Rectal smooth muscle tissue (tissue), 1 donor: ENCODE measurements around the gene KLHL13.
"Not testable (repeated sequence)": the region's sequence is repeated elsewhere in the genome, so short reads cannot be mapped to it uniquely, and the experiment has no call there.

Experiments
- H3K27ac ChIP-seq: one replicate; pipeline ENCODE4 v1.7.0; 2013; ENCODE audit warnings: low read depth, low read length, inconsistent platforms
- H3K27me3 ChIP-seq: one replicate; pipeline ENCODE4 v1.7.0; 2013; ENCODE audit warnings: low read length; ENCODE audit not compliant: control insufficient read depth, insufficient read depth
- H3K36me3 ChIP-seq: one replicate; pipeline ENCODE4 v1.7.0; 2013; ENCODE audit warnings: low read length; ENCODE audit not compliant: control insufficient read depth, insufficient read depth
- H3K4me1 ChIP-seq: one replicate; pipeline ENCODE4 v1.7.0; 2013; ENCODE audit warnings: low read length; ENCODE audit not compliant: control insufficient read depth, insufficient read depth
- H3K4me3 ChIP-seq: one replicate; pipeline ENCODE4 v1.7.0; 2013; ENCODE audit warnings: low read length
- H3K9ac ChIP-seq: one replicate; pipeline ENCODE4 v1.7.0; 2013; ENCODE audit warnings: low read length

Gene KLHL13, protein sequence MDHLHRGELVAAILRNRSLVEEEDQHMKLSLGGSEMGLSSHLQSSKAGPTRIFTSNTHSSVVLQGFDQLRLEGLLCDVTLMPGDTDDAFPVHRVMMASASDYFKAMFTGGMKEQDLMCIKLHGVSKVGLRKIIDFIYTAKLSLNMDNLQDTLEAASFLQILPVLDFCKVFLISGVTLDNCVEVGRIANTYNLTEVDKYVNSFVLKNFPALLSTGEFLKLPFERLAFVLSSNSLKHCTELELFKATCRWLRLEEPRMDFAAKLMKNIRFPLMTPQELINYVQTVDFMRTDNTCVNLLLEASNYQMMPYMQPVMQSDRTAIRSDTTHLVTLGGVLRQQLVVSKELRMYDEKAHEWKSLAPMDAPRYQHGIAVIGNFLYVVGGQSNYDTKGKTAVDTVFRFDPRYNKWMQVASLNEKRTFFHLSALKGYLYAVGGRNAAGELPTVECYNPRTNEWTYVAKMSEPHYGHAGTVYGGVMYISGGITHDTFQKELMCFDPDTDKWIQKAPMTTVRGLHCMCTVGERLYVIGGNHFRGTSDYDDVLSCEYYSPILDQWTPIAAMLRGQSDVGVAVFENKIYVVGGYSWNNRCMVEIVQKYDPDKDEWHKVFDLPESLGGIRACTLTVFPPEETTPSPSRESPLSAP

DNA sequence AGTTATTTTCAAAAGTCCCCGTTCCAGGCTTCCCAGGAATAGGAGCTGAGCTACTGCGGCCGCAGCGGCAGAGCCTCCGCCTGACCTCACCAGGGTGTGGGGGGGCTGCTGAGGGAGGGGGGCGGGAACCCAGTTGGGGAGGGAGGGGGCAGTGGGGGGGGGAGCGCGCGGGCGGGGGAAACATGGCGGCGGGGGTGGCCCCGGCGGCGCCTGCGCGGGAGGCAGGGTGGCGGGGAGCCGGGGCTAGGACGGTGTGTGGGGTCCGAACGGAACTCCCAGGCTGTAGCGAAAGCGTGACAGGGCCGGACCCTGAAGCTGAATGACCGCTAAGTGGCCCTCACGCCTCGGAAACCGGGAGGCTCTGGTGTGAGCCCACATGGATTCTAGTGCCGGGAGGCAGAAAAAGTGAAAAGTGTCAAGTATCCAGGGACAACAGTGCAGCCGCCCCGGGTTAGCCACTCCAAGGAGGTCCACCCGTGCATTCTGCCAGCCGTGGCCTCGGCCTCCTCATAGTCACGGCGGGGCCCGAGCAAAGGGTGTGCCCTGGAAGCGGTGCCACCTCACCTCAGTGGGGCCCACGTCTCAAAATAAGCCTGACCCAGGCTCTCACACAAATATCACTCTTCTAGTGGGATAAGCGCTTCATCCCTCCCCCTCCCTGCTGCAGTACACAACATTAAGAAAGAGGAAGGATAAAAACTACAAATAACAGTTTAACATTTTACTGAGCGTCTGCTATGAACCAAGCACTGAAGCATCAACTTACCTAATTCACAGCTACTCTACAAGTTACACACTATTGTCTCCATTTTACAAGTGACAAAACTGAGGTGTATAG is at the start of gene KLHL13:
KLHL13 (minus strand) TSS at position 98 of the 838 bp plus-strand sequence. CDS start 88,337 bp downstream, outside the sequence.
- Histone ChIP-seq H3K4me1 (no peaks in the 10 kb centered on the region), H3K9ac (peak within 1 kb of the TSS; percentile 34)

DNA sequence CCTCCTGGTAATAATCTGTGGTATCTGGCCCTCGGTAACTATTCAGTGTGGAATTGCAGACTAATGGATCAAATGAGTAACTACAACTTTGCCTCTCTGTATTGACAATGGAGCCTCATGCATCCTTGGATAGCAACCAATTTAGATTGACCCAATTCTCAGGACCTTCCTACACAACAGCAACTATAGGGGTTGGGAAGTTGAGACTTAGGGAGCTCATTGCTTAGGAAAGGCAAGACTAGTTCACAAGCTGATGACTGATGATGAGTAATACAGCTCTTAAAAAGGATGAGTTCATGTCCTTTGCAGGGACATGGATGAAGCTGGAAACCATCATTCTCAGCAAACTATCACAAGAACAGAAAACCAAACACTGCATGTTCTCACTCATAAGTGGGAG is 47.5 kb upstream of the KLHL13 start:
- Histone ChIP-seq H3K27me3 (no peaks in the 10 kb centered on the region), H3K27ac (no peak overlapping the region), H3K9ac (no peak overlapping the region), H3K4me1 (no peaks in the 10 kb centered on the region), H3K36me3 (no peaks in the 10 kb centered on the region), H3K4me3 (no peak overlapping the region)

More for the DNA sequence above, at the start of gene KLHL13:
- H3K27ac ChIP-seq: peak within 1 kb of the TSS; percentile 64
- H3K27me3 ChIP-seq: no peaks in the 10 kb centered on the region
- peak within 1 kb of the TSS; percentile 65 for H3K4me3 ChIP-seq
- H3K36me3 ChIP-seq: no peaks in the 10 kb centered on the region

DNA sequence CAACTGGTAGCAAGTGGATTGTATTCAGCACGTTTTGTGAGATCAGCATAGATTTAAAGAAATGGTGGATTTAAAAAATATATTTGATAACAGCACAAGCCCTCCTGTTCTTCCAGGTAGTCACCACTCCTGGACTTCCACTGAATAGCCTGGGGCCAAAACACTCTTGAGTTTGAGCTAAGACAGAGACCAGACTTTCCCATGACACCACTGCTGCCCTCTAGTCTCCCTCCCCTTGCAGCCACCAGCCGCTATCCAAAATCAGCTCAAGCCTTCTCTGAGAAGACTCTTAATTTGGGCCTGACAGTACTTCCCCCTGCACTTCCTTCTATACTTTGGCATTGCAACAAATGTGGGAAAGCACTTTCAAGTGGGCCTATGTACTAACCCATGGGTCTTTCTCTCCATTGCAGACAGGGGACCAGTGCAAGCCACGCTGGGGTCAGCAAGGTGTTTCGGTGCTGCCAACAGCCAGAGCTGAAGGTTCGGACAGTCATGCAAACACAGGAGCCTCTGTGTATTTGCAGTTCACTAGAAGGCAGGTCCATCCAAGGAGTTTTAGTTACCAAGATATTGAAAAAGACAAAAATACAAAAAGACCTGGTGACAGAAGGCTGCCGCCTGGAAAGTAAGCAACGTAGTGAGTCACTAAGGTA is 40.5 kb upstream of the KLHL13 start:
- Histone ChIP-seq H3K4me1 (no peaks in the 10 kb centered on the region), H3K9ac (no peak overlapping the region), H3K27ac (no peak overlapping the region), H3K36me3 (no peaks in the 10 kb centered on the region), H3K4me3 (no peak overlapping the region), H3K27me3 (no peaks in the 10 kb centered on the region)

DNA sequence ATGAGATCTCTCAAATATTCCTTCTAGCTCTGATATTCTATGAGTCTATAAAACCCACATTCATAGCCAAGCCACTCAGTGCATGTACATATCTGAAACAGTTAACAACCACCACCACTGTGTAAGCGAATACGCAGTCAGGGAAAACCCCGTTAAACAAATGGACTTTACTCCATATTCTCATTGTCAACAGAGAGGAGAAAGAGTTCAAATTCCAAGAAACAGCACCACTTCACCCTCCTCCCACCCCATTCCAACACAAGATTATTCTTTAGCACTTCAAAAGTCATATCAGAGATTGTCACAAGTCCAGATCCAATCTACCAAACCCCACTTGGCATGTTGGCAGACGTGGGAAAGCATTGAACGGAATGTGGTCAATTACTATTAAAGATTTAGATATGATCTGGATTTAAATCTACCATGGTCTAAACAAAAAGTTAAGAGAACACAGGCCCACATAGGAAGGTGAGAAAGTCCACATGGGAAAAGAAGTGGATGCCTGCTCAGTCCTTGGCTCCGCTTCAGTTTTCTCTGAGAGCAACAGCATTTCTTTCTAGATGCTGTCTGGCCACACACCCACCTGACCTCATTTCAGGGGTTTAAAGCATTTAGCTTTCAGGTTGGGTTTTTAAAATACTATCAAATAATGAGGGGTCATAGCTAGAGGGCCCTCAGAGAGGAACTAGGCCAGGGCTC is 39.8 kb upstream of the KLHL13 start:
- Histone ChIP-seq H3K27ac (no peak overlapping the region), H3K4me3 (no peak overlapping the region), H3K36me3 (no peaks in the 10 kb centered on the region), H3K4me1 (no peaks in the 10 kb centered on the region), H3K9ac (no peak overlapping the region), H3K27me3 (no peaks in the 10 kb centered on the region)

DNA sequence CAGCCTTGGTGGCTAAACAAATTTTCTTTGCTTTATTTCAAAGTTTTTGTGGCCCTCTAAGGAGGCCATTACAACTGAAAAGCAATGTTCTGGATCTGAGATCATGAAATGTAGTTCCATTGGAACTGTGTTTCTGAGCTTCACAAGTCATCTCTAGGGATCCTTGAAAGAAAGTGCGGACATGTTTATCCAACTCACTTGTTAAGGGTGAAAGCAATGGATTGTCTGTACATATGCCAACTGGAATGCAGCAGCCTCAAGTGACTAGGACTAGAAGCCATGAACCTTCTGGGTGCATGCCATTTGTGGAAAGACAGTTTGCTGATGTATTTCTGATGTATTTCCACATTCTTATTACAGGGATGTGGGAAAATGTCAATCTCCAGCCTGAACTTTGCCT is 36.7 kb upstream of the KLHL13 start:
- no peaks in the 10 kb centered on the region for H3K36me3 ChIP-seq
- H3K4me1 ChIP-seq: no peaks in the 10 kb centered on the region

DNA sequence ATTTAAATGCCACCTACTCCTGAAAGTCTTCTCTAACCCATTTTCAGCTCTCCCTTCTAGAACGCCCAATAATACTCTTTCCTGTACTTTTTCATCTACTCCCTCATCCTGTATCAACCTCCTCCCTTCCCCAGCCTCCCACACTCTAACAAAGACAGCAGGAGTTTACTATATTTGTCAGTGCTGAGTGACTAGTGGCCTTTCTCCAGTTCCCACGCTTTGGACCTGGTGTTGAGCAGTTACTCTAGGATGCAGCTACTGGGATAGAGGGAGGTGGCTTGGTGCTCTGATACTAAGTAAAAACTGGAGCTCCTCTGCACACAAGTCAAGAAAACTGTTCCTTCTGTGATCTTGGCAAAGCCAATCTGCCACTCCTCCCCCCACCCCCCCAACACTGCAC is 36.1 kb upstream of the KLHL13 start:
- no peaks in the 10 kb centered on the region for H3K27me3 ChIP-seq
- H3K4me1 ChIP-seq: no peaks in the 10 kb centered on the region
- H3K4me3 ChIP-seq: no peak overlapping the region
- H3K27ac ChIP-seq: no peak overlapping the region
- no peaks in the 10 kb centered on the region for H3K36me3 ChIP-seq
- H3K9ac ChIP-seq: no peak overlapping the region

More for the DNA sequence above, 36.7 kb upstream of the KLHL13 start:
- H3K9ac ChIP-seq: no peak overlapping the region
- no peak overlapping the region for H3K4me3 ChIP-seq
- no peak overlapping the region for H3K27ac ChIP-seq
- H3K27me3 ChIP-seq: no peaks in the 10 kb centered on the region

DNA sequence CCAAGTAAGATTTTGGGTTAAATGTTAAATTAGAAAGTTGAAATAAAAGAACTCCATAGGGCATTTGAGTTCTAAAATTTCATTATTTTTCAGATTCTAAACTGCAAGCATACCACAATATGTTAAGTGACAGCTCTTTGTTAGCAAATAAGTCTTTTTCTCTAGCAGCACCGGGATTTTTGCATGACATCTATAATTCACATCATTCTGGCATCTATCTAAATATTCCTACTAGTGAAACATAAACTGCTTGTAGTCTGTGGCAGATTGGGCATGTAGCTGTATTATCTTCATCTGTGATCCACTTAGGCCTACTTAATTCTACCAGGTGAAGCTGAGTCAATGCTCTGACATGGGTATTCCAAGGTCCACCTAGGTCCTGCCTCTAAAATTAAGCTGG is 32.1 kb upstream of the KLHL13 start:
- no peaks in the 10 kb centered on the region for H3K27me3 ChIP-seq
- H3K9ac ChIP-seq: no peak overlapping the region
- H3K4me3 ChIP-seq: no peak overlapping the region
- no peaks in the 10 kb centered on the region for H3K4me1 ChIP-seq
- no peaks in the 10 kb centered on the region for H3K36me3 ChIP-seq
- H3K27ac ChIP-seq: no peak overlapping the region

DNA sequence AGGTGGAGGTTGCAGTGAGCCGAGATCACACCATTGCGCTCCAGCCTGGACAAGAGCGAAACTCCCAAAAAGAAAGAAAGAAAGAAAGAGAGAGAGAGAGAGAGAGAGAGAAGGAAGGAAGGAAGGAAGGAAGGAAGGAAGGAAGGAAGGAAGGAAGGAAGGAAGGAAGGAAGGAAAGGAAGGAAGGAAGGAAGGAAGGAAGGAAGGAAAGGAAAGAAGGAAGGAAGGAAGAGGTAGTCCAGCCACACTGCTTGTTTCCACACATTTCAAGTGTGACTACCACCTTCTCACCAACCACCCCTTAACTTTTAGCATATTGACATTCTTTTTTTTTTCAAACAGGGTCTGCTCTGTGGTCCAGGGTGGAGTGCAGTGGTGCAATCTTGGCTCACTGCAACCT is 31.2 kb upstream of the KLHL13 start:
- not testable (repeated sequence) for H3K4me3 ChIP-seq, H3K4me1 ChIP-seq, H3K36me3 ChIP-seq, H3K27ac ChIP-seq, H3K9ac ChIP-seq, H3K27me3 ChIP-seq

DNA sequence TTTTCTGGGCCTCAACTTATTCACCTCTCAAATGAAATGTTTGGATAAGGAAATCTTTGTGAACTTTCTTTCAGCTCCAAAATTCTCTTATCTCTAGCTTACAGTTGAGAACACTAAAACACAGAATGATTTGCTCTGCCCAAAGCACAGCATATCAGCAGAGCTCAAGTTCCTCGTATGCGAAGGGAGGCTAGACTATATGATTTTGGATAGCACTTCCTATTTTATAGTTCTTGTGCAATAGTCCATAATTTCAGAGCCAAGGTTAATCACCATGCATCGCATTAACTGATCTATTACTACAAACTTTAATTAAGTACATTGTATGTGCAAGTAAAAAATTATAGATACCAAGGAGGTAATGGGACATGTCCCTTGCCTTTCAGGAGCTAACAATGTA is 27.0 kb upstream of the KLHL13 start:
- Histone ChIP-seq H3K36me3 (no peaks in the 10 kb centered on the region), H3K9ac (no peak overlapping the region), H3K4me1 (no peaks in the 10 kb centered on the region), H3K27me3 (no peaks in the 10 kb centered on the region), H3K27ac (no peak overlapping the region), H3K4me3 (no peak overlapping the region)

DNA sequence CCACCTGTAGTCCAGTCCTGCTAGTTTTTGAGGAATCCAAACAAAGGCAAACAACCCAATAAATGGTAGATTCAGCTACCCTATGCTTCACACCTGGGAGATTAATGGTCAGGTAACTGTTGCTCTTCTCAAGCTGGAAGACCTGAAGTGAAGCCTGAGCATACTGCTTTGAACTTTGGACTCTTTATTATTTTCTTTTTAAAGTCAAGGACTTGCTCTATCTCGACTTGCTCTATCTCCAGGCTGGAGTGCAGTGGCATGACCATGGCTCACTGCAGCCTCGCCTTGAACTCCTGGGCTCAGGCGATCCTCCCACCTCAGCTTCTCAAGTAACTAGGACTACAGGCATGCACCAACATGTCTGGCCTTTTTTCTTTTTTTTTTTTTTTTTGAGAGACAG is 14.7 kb upstream of the KLHL13 start:
- no peaks in the 10 kb centered on the region for H3K27me3 ChIP-seq
- no peaks in the 10 kb centered on the region for H3K36me3 ChIP-seq
- H3K27ac ChIP-seq: no peak overlapping the region
- H3K4me1 ChIP-seq: no peaks in the 10 kb centered on the region
- no peak overlapping the region for H3K4me3 ChIP-seq
- H3K9ac ChIP-seq: no peak overlapping the region

DNA sequence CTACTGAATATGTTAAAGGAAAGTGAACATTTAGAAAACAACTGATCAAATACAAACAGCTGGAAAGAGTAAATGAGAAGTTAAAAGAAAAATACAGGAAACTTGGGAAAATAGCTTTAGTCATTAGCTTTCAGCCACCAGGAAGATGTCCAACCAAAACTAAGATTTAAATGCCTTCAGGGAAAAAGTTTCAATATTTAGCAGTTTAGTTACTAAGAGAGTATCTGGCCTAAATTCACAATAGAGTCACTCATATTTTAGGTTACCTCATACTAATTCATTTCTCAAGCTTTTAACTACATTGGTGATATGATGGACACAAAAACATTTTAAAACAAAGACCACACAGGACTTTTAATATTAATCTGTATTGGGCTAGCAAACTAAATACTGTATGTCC is 13.1 kb upstream of the KLHL13 start:
- H3K4me1 ChIP-seq: no peaks in the 10 kb centered on the region
- H3K27me3 ChIP-seq: no peaks in the 10 kb centered on the region
- H3K9ac ChIP-seq: no peak overlapping the region
- H3K4me3 ChIP-seq: no peak overlapping the region
- no peaks in the 10 kb centered on the region for H3K36me3 ChIP-seq
- no peak overlapping the region for H3K27ac ChIP-seq
